Measurements from ENCODE around the gene SIRT4.
"Not testable (repeated sequence)": the region's sequence is repeated elsewhere in the genome, so short reads cannot be mapped to it uniquely, and the experiment has no call there.

SIRT4 gene

GRCh38 chr12:120328228-120328627 is 26.1 kb downstream of the SIRT4 start:
- no peaks in the 10 kb centered on the region for H3K27me3 ChIP-seq (ENCODE audit: control insufficient read depth, insufficient read depth, low read length)
- no peaks in the 10 kb centered on the region for H3K36me3 ChIP-seq (ENCODE audit: control insufficient read depth, insufficient read depth, low read length)
- peak overlapping the region; percentile 47 for H3K9ac ChIP-seq (ENCODE audit: low read depth, low read length)
- no peaks in the 10 kb centered on the region for H3K4me1 ChIP-seq (ENCODE audit: control insufficient read depth, insufficient read depth, low read length)
- no peak overlapping the region for H3K4me3 ChIP-seq (ENCODE audit: low read depth, low read length)
- no peaks in the 10 kb centered on the region for H3K9me3 ChIP-seq (ENCODE audit: control insufficient read depth, insufficient read depth, low read length)

GRCh38 chr12:120331390-120331789 is 29.3 kb downstream of the SIRT4 start:
- Histone ChIP-seq H3K4me3 (ENCODE audit: low read depth, low read length) (no peak overlapping the region), H3K9ac (ENCODE audit: low read depth, low read length) (no peak overlapping the region), H3K27me3 (ENCODE audit: control insufficient read depth, insufficient read depth, low read length) (no peaks in the 10 kb centered on the region), H3K4me1 (ENCODE audit: control insufficient read depth, insufficient read depth, low read length) (no peaks in the 10 kb centered on the region), H3K9me3 (ENCODE audit: control insufficient read depth, insufficient read depth, low read length) (peaks cover 3% of the 10 kb centered on the region), H3K36me3 (ENCODE audit: control insufficient read depth, insufficient read depth, low read length) (no peaks in the 10 kb centered on the region)

GRCh38 chr12:120332041-120332440 is 29.9 kb downstream of the SIRT4 start:
- Histone ChIP-seq H3K27me3 (ENCODE audit: control insufficient read depth, insufficient read depth, low read length) (no peaks in the 10 kb centered on the region), H3K4me3 (ENCODE audit: low read depth, low read length) (no peak overlapping the region), H3K4me1 (ENCODE audit: control insufficient read depth, insufficient read depth, low read length) (no peaks in the 10 kb centered on the region), H3K36me3 (ENCODE audit: control insufficient read depth, insufficient read depth, low read length) (no peaks in the 10 kb centered on the region), H3K9me3 (ENCODE audit: control insufficient read depth, insufficient read depth, low read length) (peaks cover 3% of the 10 kb centered on the region), H3K9ac (ENCODE audit: low read depth, low read length) (no peak overlapping the region)

GRCh38 chr12:120332523-120332922 is 30.4 kb downstream of the SIRT4 start:
- no peak overlapping the region for H3K9ac ChIP-seq (ENCODE audit: low read depth, low read length)
- H3K4me1 ChIP-seq (ENCODE audit: control insufficient read depth, insufficient read depth, low read length), result no peaks in the 10 kb centered on the region
- H3K9me3 ChIP-seq (ENCODE audit: control insufficient read depth, insufficient read depth, low read length), result peaks cover 3% of the 10 kb centered on the region
- no peaks in the 10 kb centered on the region for H3K27me3 ChIP-seq (ENCODE audit: control insufficient read depth, insufficient read depth, low read length)
- no peak overlapping the region for H3K4me3 ChIP-seq (ENCODE audit: low read depth, low read length)
- no peaks in the 10 kb centered on the region for H3K36me3 ChIP-seq (ENCODE audit: control insufficient read depth, insufficient read depth, low read length)

GRCh38 chr12:120335447-120335846 is 33.3 kb downstream of the SIRT4 start:
- not testable (repeated sequence) for H3K4me1 ChIP-seq (ENCODE audit: control insufficient read depth, insufficient read depth, low read length); H3K9me3 ChIP-seq (ENCODE audit: control insufficient read depth, insufficient read depth, low read length); H3K4me3 ChIP-seq (ENCODE audit: low read depth, low read length); H3K9ac ChIP-seq (ENCODE audit: low read depth, low read length); H3K36me3 ChIP-seq (ENCODE audit: control insufficient read depth, insufficient read depth, low read length); H3K27me3 ChIP-seq (ENCODE audit: control insufficient read depth, insufficient read depth, low read length)

- H3K9me3 ChIP-seq (ENCODE audit: control insufficient read depth, insufficient read depth, low read length); H3K36me3 ChIP-seq (ENCODE audit: control insufficient read depth, insufficient read depth, low read length); H3K4me1 ChIP-seq (ENCODE audit: control insufficient read depth, insufficient read depth, low read length); H3K4me3 ChIP-seq (ENCODE audit: low read depth, low read length); H3K9ac ChIP-seq (ENCODE audit: low read depth, low read length); H3K27me3 ChIP-seq (ENCODE audit: control insufficient read depth, insufficient read depth, low read length): not testable (repeated sequence)
Observed at GRCh38 chr12:120336392-120336791, 34.3 kb downstream of the SIRT4 start.

- no peak overlapping the region for H3K4me3 ChIP-seq (ENCODE audit: low read depth, low read length)
- H3K9ac ChIP-seq (ENCODE audit: low read depth, low read length), result no peak overlapping the region
- no peaks in the 10 kb centered on the region for H3K4me1 ChIP-seq (ENCODE audit: control insufficient read depth, insufficient read depth, low read length)
- H3K27me3 ChIP-seq (ENCODE audit: control insufficient read depth, insufficient read depth, low read length), result no peaks in the 10 kb centered on the region
- H3K9me3 ChIP-seq (ENCODE audit: control insufficient read depth, insufficient read depth, low read length), result peaks cover 6% of the 10 kb centered on the region
- no peaks in the 10 kb centered on the region for H3K36me3 ChIP-seq (ENCODE audit: control insufficient read depth, insufficient read depth, low read length)
Observed at GRCh38 chr12:120337730-120338129, 35.6 kb downstream of the SIRT4 start.

- Histone ChIP-seq H3K36me3 (ENCODE audit: control insufficient read depth, insufficient read depth, low read length) (peaks cover 12% of the 10 kb centered on the region), H3K9ac (ENCODE audit: low read depth, low read length) (no peak overlapping the region), H3K4me1 (ENCODE audit: control insufficient read depth, insufficient read depth, low read length) (no peaks in the 10 kb centered on the region), H3K27me3 (ENCODE audit: control insufficient read depth, insufficient read depth, low read length) (no peaks in the 10 kb centered on the region), H3K9me3 (ENCODE audit: control insufficient read depth, insufficient read depth, low read length) (peaks cover 6% of the 10 kb centered on the region), H3K4me3 (ENCODE audit: low read depth, low read length) (no peak overlapping the region)
Observed at GRCh38 chr12:120339256-120339655, 37.1 kb downstream of the SIRT4 start.

GRCh38 chr12:120342175-120343038 is 40.3 kb downstream of the SIRT4 start:
- H3K4me3 ChIP-seq (ENCODE audit: low read depth, low read length), result no peak overlapping the region
- peaks cover 19% of the 10 kb centered on the region for H3K36me3 ChIP-seq (ENCODE audit: control insufficient read depth, insufficient read depth, low read length)
- no peaks in the 10 kb centered on the region for H3K4me1 ChIP-seq (ENCODE audit: control insufficient read depth, insufficient read depth, low read length)
- no peaks in the 10 kb centered on the region for H3K27me3 ChIP-seq (ENCODE audit: control insufficient read depth, insufficient read depth, low read length)
- H3K9ac ChIP-seq (ENCODE audit: low read depth, low read length), result no peak overlapping the region
- peaks cover 4% of the 10 kb centered on the region for H3K9me3 ChIP-seq (ENCODE audit: control insufficient read depth, insufficient read depth, low read length)

GRCh38 chr12:120343039-120343537 is 41.0 kb downstream of the SIRT4 start:
- Histone ChIP-seq H3K36me3 (ENCODE audit: control insufficient read depth, insufficient read depth, low read length) (peaks cover 24% of the 10 kb centered on the region), H3K4me3 (ENCODE audit: low read depth, low read length) (peak overlapping the region; percentile 13), H3K9me3 (ENCODE audit: control insufficient read depth, insufficient read depth, low read length) (no peaks in the 10 kb centered on the region), H3K9ac (ENCODE audit: low read depth, low read length) (no peak overlapping the region), H3K4me1 (ENCODE audit: control insufficient read depth, insufficient read depth, low read length) (no peaks in the 10 kb centered on the region), H3K27me3 (ENCODE audit: control insufficient read depth, insufficient read depth, low read length) (no peaks in the 10 kb centered on the region)

GRCh38 chr12:120343692-120344091 is 41.6 kb downstream of the SIRT4 start:
- Histone ChIP-seq H3K27me3 (ENCODE audit: control insufficient read depth, insufficient read depth, low read length) (no peaks in the 10 kb centered on the region), H3K9me3 (ENCODE audit: control insufficient read depth, insufficient read depth, low read length) (no peaks in the 10 kb centered on the region), H3K4me1 (ENCODE audit: control insufficient read depth, insufficient read depth, low read length) (no peaks in the 10 kb centered on the region), H3K9ac (ENCODE audit: low read depth, low read length) (no peak overlapping the region), H3K36me3 (ENCODE audit: control insufficient read depth, insufficient read depth, low read length) (peaks cover 25% of the 10 kb centered on the region), H3K4me3 (ENCODE audit: low read depth, low read length) (no peak overlapping the region)

GRCh38 chr12:120346031-120346430 is 43.9 kb downstream of the SIRT4 start:
- Histone ChIP-seq H3K36me3 (ENCODE audit: control insufficient read depth, insufficient read depth, low read length) (peaks cover 28% of the 10 kb centered on the region), H3K9ac (ENCODE audit: low read depth, low read length) (no peak overlapping the region), H3K4me3 (ENCODE audit: low read depth, low read length) (no peak overlapping the region), H3K27me3 (ENCODE audit: control insufficient read depth, insufficient read depth, low read length) (no peaks in the 10 kb centered on the region), H3K9me3 (ENCODE audit: control insufficient read depth, insufficient read depth, low read length) (no peaks in the 10 kb centered on the region), H3K4me1 (ENCODE audit: control insufficient read depth, insufficient read depth, low read length) (no peaks in the 10 kb centered on the region)

Measured in iPS-15b (cell line).